ENCODE measurements around the gene EN1.

DNA sequence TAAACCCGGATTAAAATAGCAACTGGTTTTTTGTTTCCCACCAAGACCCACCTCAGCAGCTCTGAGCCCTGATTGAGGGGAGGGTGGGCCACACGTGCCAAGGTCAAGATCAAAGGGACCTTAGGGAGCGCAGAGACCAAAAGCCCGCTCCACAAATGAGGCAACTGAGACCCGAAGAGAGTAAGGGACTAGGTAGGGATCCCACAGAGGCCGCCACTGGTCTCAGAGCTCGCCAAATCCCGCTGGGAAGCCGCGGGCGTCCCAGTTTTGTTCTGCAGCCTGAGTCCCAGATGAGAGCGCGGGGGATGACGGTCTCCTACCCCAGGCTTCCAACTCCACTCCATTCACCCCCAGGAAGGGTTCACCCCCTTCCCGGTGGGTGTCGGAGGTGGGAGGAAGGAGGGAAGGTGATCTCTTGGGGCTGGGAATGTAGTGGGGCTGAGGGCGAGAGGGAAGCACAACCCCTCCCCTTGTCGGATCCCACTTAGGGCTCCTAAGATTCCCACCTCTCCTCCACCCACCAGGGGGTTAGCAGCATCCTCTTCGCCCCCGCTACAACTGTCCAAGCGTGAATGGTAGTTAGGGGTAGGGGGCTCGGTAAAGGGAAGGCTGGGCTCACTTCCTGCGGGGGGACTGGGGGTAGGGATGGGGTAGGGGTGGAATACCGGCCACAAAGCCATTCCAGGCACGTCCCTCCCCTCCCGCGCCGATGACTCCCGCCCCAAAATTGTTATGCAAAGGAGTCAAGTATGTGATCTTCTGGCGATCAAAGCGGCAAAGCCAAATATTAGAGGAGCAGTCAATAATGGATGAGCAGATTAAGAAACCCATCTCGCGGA is 7.3 kb upstream of the EN1 start:
- no peak for TF ChIP-seq CTCF (conservative IDR thresholded peaks at IDR 0.05; ENCODE audit: low read depth in 2 of 2)
- TF ChIP-seq, protein P1, sequence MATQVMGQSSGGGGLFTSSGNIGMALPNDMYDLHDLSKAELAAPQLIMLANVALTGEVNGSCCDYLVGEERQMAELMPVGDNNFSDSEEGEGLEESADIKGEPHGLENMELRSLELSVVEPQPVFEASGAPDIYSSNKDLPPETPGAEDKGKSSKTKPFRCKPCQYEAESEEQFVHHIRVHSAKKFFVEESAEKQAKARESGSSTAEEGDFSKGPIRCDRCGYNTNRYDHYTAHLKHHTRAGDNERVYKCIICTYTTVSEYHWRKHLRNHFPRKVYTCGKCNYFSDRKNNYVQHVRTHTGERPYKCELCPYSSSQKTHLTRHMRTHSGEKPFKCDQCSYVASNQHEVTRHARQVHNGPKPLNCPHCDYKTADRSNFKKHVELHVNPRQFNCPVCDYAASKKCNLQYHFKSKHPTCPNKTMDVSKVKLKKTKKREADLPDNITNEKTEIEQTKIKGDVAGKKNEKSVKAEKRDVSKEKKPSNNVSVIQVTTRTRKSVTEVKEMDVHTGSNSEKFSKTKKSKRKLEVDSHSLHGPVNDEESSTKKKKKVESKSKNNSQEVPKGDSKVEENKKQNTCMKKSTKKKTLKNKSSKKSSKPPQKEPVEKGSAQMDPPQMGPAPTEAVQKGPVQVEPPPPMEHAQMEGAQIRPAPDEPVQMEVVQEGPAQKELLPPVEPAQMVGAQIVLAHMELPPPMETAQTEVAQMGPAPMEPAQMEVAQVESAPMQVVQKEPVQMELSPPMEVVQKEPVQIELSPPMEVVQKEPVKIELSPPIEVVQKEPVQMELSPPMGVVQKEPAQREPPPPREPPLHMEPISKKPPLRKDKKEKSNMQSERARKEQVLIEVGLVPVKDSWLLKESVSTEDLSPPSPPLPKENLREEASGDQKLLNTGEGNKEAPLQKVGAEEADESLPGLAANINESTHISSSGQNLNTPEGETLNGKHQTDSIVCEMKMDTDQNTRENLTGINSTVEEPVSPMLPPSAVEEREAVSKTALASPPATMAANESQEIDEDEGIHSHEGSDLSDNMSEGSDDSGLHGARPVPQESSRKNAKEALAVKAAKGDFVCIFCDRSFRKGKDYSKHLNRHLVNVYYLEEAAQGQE (IDR thresholded peaks at IDR 0.05; ENCODE audit: unreplicated experiment), result no peak
- peak; percentile 80 for TF ChIP-seq EZH2 (IDR thresholded peaks at IDR 0.05; ENCODE audit: low read depth, unreplicated experiment)

Measured in GM23338 (cell line).